DND-41 (cell line): ENCODE results near the gene PAQR4.

Experiments
- ATAC-seq: fragments of 200-7000 bp; cut with Tn5 transposase; 3 replicates; pipeline ENCODE4 v1.9.1; 2021; ENCODE audit warnings: low read depth; ENCODE audit not compliant: insufficient read depth
- DNase-seq: peaks from one replicate; pipeline ENCODE4 v3.0.0-alpha.2; 2020
- H2AFZ ChIP-seq: 2 replicates; pipeline ENCODE4 v1.6.0; 2012; ENCODE audit warnings: low read depth, low read length
- H3K27ac ChIP-seq: 2 replicates; pipeline ENCODE4 v1.5.1; 2012; ENCODE audit warnings: low read length, inconsistent platforms
- H3K27me3 ChIP-seq: fragments of 200-600 bp; sonication (generic); 2 replicates; pipeline ENCODE4 v1.6.0; 2012; ENCODE audit warnings: low read length, mild to moderate bottlenecking, inconsistent platforms; ENCODE audit not compliant: insufficient read depth, poor library complexity
- H3K36me3 ChIP-seq: 2 replicates; pipeline ENCODE4 v1.5.1; 2012; ENCODE audit warnings: low read length, inconsistent platforms; ENCODE audit not compliant: insufficient read depth
- H3K4me1 ChIP-seq: 2 replicates; pipeline ENCODE4 v1.5.1; 2012; ENCODE audit warnings: mild to moderate bottlenecking, low read length; ENCODE audit not compliant: insufficient read depth
- H3K4me2 ChIP-seq: 2 replicates; pipeline ENCODE4 v1.6.0; 2012; ENCODE audit warnings: mild to moderate bottlenecking, moderate library complexity, low read length, inconsistent platforms; ENCODE audit not compliant: insufficient read depth
- H3K4me3 ChIP-seq, 2 experiments: fragments of 200-600 bp in 1 of 2; shearing (Covaris generic) in 1 of 2; 2 replicates each; pipeline ENCODE4 v1.5.1; 2012 to 2016; ENCODE audit warnings: inconsistent platforms in 2 of 2, low read length in 2 of 2, mild to moderate bottlenecking in 2 of 2, low read depth in 1 of 2, moderate library complexity in 1 of 2
- H3K79me2 ChIP-seq: 2 replicates; pipeline ENCODE4 v1.6.0; 2012; ENCODE audit warnings: low read length, inconsistent platforms; ENCODE audit not compliant: insufficient read depth
- H3K9ac ChIP-seq: 2 replicates; pipeline ENCODE4 v1.6.0; 2012; ENCODE audit warnings: low read depth, mild to moderate bottlenecking, inconsistent platforms, low read length, moderate library complexity
- H3K9me3 ChIP-seq: 2 replicates; pipeline ENCODE4 v1.5.1; 2012; ENCODE audit warnings: low read length, moderate library complexity, mild to moderate bottlenecking, inconsistent platforms; ENCODE audit not compliant: insufficient read depth, severe bottlenecking
- H4K20me1 ChIP-seq: 2 replicates; pipeline ENCODE4 v1.6.0; 2012; ENCODE audit warnings: low read length; ENCODE audit not compliant: insufficient read depth
- CTCF ChIP-seq: IDR thresholded peaks from 2 replicates; pipeline ENCODE4 v1.5.1; 2012; ENCODE audit warnings: borderline replicate concordance, low read length, moderate library complexity, mild to moderate bottlenecking; ENCODE audit not compliant: poor library complexity, severe bottlenecking; ENCODE audit errors: extremely low read depth
- EZH2 ChIP-seq: IDR thresholded peaks from 3 replicates; pipeline ENCODE4 v1.6.1; 2012; ENCODE audit warnings: borderline replicate concordance, low read depth, mild to moderate bottlenecking, moderate library complexity, low read length, inconsistent platforms; ENCODE audit not compliant: severe bottlenecking

PAQR4 gene

DNA sequence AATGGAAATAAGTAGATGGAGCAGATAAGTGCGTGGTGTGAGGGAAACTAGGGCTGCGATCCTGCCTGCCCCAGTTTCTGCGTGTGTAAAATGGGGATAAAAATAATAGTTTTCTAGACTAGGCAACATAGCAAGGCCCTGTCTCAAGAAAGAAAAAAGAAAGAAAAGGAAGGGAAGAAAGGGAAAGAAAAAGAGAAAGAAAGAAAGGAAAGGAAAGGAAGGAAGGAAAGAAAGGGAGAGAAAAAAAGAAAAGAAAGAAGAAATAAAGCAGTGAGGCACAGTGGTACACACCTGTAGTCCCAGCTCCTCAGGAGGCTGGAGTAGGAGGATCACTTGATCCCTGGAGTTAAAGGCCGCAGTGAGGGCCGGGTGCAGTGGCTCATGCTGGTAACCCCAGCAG lies 13.3 kb downstream of the PAQR4 start:
- H3K4me1 ChIP-seq, result peaks cover 48% of the 10 kb centered on the region

GRCh38 chr16:2983706-2984136 lies 14.6 kb downstream of the PAQR4 start:
- TF ChIP-seq CTCF, result peak; percentile 91
- TF ChIP-seq EZH2, result no peak

More for the DNA sequence above, 13.3 kb downstream of the PAQR4 start:
- Histone ChIP-seq H3K9me3 (no peaks in the 10 kb centered on the region), H3K36me3 (peaks cover 21% of the 10 kb centered on the region), H3K4me2 (no peak overlapping the region), H3K4me3 (no peak overlapping the region), H3K27ac (no peak overlapping the region), H4K20me1 (peaks cover 15% of the 10 kb centered on the region), H2AFZ (no peak overlapping the region), H3K79me2 (peaks cover 38% of the 10 kb centered on the region), H3K9ac (0 out of 2 replicates have a peak overlapping the region, but pooled peaks have one; percentile 7), H3K27me3 (no peaks in the 10 kb centered on the region)
- no peak for TF ChIP-seq EZH2
- no peak for TF ChIP-seq CTCF
- no peak for DNase-seq
- no peak for ATAC-seq

GRCh38 chr16:2985462-2985861 lies 16.3 kb downstream of the PAQR4 start:
- no peaks in the 10 kb centered on the region; the same call in 1 of the 2 replicates for H3K36me3 ChIP-seq
- no peak for DNase-seq

More at GRCh38 chr16:2983706-2984136, 14.6 kb downstream of the PAQR4 start:
- Histone ChIP-seq H3K4me2 (peak overlapping the region; percentile 73), H4K20me1 (peaks cover 6% of the 10 kb centered on the region; the same call in 1 of the 2 replicates), H3K9ac (peak overlapping the region; percentile 45), H3K27ac (no peak overlapping the region), H3K27me3 (no peaks in the 10 kb centered on the region), H2AFZ (peak overlapping the region; percentile 73), H3K79me2 (peaks cover 26% of the 10 kb centered on the region), H3K9me3 (no peaks in the 10 kb centered on the region), H3K4me1 (peaks cover 35% of the 10 kb centered on the region), H3K4me3 (peak overlapping the region in 1 of 2 experiments; percentile 50; a peak in 2 of 4 replicates), H3K36me3 (peaks cover 11% of the 10 kb centered on the region; the same call in 1 of the 2 replicates)
- ATAC-seq, result peak; percentile 61
- peak; percentile 81 for DNase-seq

More at GRCh38 chr16:2985462-2985861, 16.3 kb downstream of the PAQR4 start:
- H3K4me3 ChIP-seq, result no peak overlapping the region
- H3K27me3 ChIP-seq, result no peaks in the 10 kb centered on the region
- no peak for ATAC-seq
- no peak for TF ChIP-seq EZH2
- no peak for TF ChIP-seq CTCF
- no peak overlapping the region for H3K9ac ChIP-seq
- no peak overlapping the region for H3K27ac ChIP-seq
- H3K4me1 ChIP-seq, result peaks cover 26% of the 10 kb centered on the region
- H2AFZ ChIP-seq, result no peak overlapping the region
- no peaks in the 10 kb centered on the region for H4K20me1 ChIP-seq
- no peak overlapping the region for H3K4me2 ChIP-seq
- H3K79me2 ChIP-seq, result peaks cover 10% of the 10 kb centered on the region
- H3K9me3 ChIP-seq, result no peaks in the 10 kb centered on the region
